ENCODE results near the gene CUL9.

GRCh38 chr6:43186019-43186418, 4.0 kb downstream of the CUL9 start:
- TF ChIP-seq EZH2 (IDR thresholded peaks at IDR 0.05; ENCODE audit: insufficient read depth, low read length) (no peak), CTCF (IDR thresholded peaks at IDR 0.05; ENCODE audit: insufficient read depth, low read depth, low read length) (no peak)

Measured in astrocyte (in vitro differentiated cells and primary cell).